GM18508 (cell line): Measurements from ENCODE around the gene GNAZ.

Experiments
- ATAC-seq: cut with Tn5 transposase; IDR thresholded peaks from one replicate; pipeline ENCODE4 v1.9.1; 2021; ENCODE audit warnings: moderate number of reproducible peaks; ENCODE audit not compliant: insufficient read depth, unreplicated experiment

The GNAZ gene

GRCh38 chr22:23104187-23104971 is 34.1 kb downstream of the GNAZ start:
- no peak for ATAC-seq

GRCh38 chr22:23105304-23105703 is 35.0 kb downstream of the GNAZ start:
- no peak for ATAC-seq

DNA sequence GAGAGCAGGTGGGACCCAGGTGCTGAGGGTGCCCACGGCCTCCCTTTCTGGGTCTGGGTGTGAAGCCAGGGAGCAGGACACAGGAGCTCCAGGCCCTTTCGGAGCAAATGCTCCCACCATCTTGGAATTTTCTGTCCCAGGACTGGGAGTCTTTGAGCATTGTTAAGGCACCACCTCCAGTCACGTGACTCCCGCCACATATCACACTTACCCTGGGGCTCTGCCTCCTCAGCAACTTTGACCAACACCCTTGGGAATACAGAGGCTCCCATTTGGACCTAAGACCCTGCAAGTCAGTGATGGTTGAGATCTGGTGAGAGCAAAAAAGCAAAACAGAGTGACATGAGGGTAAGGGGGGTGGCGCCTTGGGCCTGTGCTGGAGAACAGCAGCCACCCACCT is 35.6 kb downstream of the GNAZ start:
- no peak for ATAC-seq

GRCh38 chr22:23106344-23106743 is 36.0 kb downstream of the GNAZ start:
- no peak for ATAC-seq

DNA sequence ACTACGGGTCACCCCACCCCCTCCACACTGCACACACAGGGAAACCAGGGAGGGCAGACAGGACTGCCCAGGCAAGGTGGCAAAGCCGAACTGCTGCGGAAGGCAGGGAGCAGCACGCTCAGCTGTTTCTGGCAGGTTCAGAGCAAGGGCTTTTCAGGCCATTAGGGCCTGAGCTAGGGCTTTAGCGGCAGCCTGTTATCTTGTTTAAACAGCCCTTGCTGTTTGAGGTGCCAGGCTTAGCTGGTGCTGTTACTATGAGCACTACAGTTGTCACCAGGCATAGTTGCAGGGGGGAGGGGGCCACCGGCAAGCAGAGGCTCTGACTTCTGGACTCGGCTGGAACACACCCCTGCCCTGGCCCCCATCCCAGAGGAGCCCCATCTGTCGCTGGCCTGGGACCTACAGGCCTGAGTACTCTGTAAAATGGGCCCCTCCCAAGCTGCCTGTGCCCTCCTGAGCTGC is 36.6 kb downstream of the GNAZ start:
- ATAC-seq: no peak

DNA sequence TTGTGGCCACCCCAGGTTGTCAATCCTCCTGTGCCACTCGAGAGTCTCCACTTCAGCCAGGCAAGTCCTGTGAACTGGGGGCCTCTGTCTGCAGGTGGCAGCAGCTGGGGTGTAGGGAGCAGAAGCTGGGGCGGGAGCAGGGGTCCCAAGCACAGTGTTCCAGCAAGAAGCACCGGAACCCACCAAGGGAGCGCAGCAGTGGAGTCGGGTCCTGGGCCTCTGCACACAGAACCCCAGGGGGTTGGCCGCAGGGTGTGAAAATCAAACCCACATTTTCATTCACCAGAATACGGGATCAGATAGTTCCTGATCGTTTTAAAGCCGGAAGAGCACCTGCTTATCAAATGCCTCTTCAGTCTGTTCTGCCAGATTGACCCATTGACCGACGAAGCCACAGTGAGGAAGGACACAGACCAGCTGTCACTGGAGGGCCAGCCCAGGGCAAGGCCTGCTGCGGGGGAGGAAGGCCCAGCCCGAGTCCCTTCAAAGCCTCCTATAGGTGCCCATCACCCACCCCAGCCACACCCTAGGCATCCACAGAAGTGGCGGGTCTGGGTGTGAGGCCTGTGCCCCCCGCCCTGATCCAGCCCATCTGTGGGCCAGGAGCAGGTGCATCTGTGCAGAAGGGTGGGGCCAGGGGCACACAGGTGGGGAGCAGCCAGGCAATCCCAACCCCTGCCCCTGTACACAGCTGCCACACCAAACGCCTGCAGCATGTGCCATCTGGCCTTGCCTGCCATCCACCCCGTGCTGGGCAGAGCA is 37.3 kb downstream of the GNAZ start:
- ATAC-seq: no peak

DNA sequence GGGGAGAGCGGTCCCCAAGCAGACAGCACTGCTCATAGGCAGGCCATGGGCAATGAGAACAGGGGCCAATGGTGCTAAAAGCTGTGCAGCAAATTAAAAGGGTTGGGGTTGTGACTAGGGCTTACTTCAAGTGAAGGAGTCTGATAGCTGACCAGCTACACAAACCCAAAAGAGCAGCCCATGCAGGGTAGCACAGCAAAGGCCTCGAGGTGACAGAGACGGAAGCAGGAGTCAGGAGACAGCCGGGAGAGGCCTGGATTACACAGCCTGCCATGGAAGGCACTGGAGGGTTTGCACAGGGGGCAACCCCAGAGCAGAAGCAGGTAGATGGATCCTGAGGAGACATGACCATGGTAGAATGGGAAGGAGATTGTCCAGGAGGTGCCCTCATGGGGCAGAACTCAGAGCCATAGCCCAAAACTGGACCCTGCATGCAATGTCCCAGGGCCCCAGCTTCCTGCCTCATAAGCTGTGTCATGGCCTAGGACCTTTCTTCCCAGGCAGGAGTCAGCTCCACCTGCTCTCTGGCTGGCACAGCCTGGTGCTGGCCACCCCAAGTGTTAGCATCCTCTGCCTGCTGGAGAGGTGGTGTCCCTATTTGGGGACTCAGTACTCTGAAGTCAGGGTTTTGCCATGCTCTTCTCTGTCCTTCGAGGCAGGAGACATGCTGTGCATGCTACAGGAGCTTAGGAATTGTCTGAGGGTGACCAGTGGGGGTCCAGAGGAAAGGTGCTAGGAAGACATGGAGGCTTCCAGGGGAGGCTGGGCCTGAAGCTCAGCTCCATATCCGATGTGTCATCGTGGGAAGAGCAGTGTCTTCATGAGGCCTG is 38.1 kb downstream of the GNAZ start:
- ATAC-seq: no peak

- ATAC-seq: no peak
Observed at GRCh38 chr22:23109079-23109347, 38.7 kb downstream of the GNAZ start.

GRCh38 chr22:23109441-23109978 is 39.2 kb downstream of the GNAZ start:
- ATAC-seq: no peak

DNA sequence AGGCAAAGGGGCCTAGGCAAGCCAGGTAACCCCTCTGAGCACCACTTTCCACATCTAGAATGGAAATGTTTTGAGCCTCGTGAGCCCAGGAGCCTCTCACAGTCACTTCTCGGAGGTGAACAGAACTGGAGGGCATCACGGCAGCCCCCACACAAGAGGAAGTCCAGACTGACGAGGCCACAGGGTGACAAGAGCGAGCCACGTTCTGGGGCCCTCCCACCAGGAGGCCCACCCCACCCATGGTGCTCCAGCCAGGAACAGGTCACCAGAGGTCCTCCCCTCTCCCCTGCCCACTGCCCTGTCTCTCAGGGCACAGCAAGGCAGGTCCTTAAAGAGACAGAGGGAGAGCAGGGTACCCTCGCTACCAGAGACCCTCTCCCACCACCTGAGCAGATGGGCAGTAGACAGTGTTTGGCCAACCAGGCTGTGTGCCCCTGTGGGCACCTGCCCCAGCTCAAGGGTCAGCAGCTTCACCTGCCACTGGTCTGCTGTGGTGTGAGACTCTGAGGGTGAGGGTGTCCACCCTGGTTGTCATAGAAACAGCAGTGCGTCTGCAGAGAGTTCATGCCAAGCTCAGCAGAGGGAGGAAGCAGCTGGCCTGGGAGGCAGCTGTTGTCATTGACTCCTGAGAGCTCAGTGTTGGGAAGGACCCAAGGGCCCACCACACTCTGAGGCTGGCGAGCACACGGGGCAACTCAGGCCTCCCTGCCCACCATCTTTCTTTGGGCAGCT is 40.0 kb downstream of the GNAZ start:
- ATAC-seq: no peak

DNA sequence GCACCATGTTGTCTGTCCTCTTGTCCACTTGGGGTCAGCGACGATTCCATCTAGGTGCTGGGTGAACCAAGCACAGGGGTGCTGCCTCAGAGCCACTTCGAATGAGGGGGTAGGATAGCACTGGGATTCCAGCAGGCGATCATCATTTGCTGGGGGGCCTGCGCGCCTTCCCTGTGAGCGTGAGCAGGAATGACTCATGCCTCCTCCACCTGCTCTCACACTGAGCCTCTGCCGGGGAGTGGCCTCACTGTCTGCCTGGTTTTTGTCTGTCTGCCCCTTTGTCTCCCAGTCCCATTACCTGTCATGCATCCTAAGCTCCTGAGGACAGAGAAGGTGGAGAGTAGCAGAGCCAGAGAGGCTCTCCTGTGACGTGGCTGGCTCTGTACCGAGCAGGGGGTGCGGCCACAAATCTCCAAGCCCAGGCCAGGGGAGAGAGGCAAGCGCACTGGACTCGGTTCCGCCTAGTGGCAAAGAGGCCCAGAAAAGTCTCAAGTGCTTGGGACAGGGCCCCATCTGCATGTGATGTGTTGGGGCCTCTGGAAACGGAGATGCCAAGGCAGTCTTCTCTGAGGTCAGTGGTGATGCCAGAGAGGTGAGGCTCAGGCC is 40.7 kb downstream of the GNAZ start:
- no peak for ATAC-seq

GRCh38 chr22:23112472-23113012 is 42.2 kb downstream of the GNAZ start:
- ATAC-seq: no peak

- no peak for ATAC-seq
Observed at GRCh38 chr22:23113067-23113846, 42.9 kb downstream of the GNAZ start.

GRCh38 chr22:23113847-23114720 is 43.8 kb downstream of the GNAZ start:
- no peak for ATAC-seq

GRCh38 chr22:23114721-23115020 is 44.4 kb downstream of the GNAZ start:
- ATAC-seq: no peak

- ATAC-seq: no peak
Observed at GRCh38 chr22:23115369-23115768, 45.0 kb downstream of the GNAZ start.

DNA sequence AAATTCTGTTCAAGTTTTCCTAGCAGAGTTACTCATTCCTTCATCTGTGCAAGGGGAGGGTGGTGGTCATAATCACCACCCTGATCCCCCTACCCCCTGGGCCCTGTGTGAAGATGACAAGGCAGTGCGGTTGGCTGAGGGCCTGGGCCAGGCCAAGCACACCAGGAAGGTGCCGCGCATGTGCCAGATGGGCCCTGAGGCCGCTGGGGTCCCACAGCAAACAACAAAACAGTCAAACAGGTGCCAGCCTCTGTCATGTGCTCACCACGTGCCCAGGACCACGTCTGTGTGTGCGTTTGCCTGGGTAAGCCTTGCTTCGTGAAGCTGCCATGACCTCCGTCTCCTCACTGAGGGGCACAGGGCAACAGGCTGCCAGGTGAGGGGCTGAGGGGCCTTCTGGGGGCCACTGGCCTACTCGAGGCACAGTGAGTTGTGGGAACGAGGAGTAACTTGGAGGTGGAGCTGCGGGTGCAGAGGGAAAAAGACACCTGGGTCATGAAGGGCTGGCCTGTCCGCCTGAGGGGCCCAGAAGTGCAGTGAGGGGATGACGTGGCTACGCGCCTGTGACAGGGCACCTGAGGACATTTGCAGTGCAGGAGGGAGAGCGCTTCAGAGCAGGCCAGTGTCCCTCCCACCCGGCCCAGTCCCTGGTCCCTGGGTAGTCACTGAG is 45.6 kb downstream of the GNAZ start:
- no peak for ATAC-seq
